ENCODE data around the gene MYL4. TPM values are rescaled to one million over a fixed set of nuclear protein-coding genes. Genes with fewer than 3 reads are reported as not detected.
"Not testable (repeated sequence)": the region's sequence is repeated elsewhere in the genome, so short reads cannot be mapped to it uniquely, and the experiment has no call there.

Gene MYL4
- total RNA-seq, 3 donors from 2014 or later (not counting 1 experiment from before 2014, with no cell fraction given): 0.33 TPM; not detected in 2

DNA sequence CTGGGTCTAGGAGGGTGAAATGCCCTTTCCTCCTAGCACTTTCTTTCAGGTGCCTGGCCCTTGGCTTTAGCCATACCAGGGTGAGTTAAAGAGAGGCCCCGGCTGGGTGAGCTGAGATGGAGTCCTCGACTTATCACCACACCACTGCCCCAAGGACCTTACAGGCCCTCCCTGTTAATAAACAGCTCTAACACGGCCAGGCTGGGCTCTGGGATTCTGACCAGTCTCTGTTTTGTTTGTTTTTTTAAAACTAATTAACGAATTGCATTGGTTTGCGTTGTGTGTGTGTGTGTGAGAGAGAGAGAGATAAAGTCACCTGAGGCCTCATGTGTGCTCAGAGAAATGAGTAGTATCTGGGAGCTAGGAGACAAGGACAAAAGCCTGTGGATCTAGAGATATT lies 14.3 kb downstream of the MYL4 start:
- WGBS (ENCODE audit: insufficient coverage): 100% methylated on average over 5 of the region's 5 CpGs
- Mint-ChIP-seq H3K4me3 (no peak overlapping the region), H3K27ac (peak overlapping the region; percentile 51 to 87), H3K9me3 (no peaks in the 10 kb centered on the region), H3K27me3 (ENCODE audit: low read depth in 2 of 2) (no peaks in the 10 kb centered on the region), H3K36me3 (no peaks in the 10 kb centered on the region), H3K4me1 (peaks cover 26 to 36% of the 10 kb centered on the region in 2 donors)
- no peaks in the 10 kb centered on the region for H3K27me3 ChIP-seq (ENCODE audit: control insufficient read depth, insufficient read depth, low read length)
- no peaks in the 10 kb centered on the region for H3K36me3 ChIP-seq (ENCODE audit: control insufficient read depth, insufficient read depth, low read length)
- H3K9me3 ChIP-seq (ENCODE audit: control insufficient read depth, insufficient read depth, low read length): no peaks in the 10 kb centered on the region
- no peak for ATAC-seq
- no peak overlapping the region for H3K27ac ChIP-seq (ENCODE audit: low read length)
- no peak for DNase-seq
- peaks cover 32% of the 10 kb centered on the region for H3K4me1 ChIP-seq (ENCODE audit: control insufficient read depth, insufficient read depth, low read length)
- intact Hi-C loops (cut with micrococcal nuclease): no loop called here
- H3K4me3 ChIP-seq (ENCODE audit: low read length): no peak overlapping the region
- TF ChIP-seq CTCF (IDR thresholded peaks at IDR 0.05): no peak

GRCh38 chr17:47224077-47224476 lies 14.9 kb downstream of the MYL4 start:
- H3K4me3 Mint-ChIP-seq; H3K27me3 Mint-ChIP-seq (ENCODE audit: low read depth in 2 of 2); H3K9me3 ChIP-seq (ENCODE audit: control insufficient read depth, insufficient read depth, low read length); intact Hi-C loops (cut with micrococcal nuclease); H3K27me3 ChIP-seq (ENCODE audit: control insufficient read depth, insufficient read depth, low read length); H3K27ac Mint-ChIP-seq; H3K9me3 Mint-ChIP-seq; H3K27ac ChIP-seq (ENCODE audit: low read length); H3K36me3 Mint-ChIP-seq; ATAC-seq; H3K4me3 ChIP-seq (ENCODE audit: low read length); H3K36me3 ChIP-seq (ENCODE audit: control insufficient read depth, insufficient read depth, low read length); DNase-seq: not testable (repeated sequence)
- peaks cover 20 to 30% of the 10 kb centered on the region in 2 donors for H3K4me1 Mint-ChIP-seq
- 100% methylated on average over 2 of the region's 2 CpGs for WGBS (ENCODE audit: insufficient coverage)
- peaks cover 26% of the 10 kb centered on the region for H3K4me1 ChIP-seq (ENCODE audit: control insufficient read depth, insufficient read depth, low read length)

DNA sequence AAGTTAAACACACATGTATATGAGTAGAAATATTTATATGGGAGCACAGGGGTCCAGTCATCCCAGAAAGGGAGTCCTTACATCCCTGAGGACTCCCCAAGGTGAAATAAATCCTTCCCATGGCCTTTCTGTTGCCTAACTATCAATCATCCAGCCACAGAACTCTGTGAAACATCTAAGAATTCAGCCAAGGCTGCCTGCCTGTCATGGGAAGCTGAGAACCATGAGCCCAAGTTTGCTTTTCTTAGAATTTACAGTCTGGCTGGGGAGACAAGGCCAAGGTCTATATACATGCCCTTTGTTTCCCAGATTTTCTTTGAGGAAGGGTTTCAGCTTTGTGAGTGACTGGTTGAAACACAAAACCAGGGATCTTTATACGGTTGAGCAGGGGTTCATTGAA lies 15.8 kb downstream of the MYL4 start:
- H3K4me3 ChIP-seq (ENCODE audit: low read length): no peak overlapping the region
- intact Hi-C loops (cut with micrococcal nuclease): no loop called here
- no peak for ATAC-seq
- no peaks in the 10 kb centered on the region for H3K27me3 ChIP-seq (ENCODE audit: control insufficient read depth, insufficient read depth, low read length)
- Mint-ChIP-seq H3K27me3 (ENCODE audit: low read depth in 2 of 2) (peaks cover 4 to 7% of the 10 kb centered on the region in 2 donors), H3K36me3 (no peaks in the 10 kb centered on the region), H3K9me3 (no peaks in the 10 kb centered on the region), H3K4me1 (peaks cover 20 to 29% of the 10 kb centered on the region in 2 donors), H3K27ac (peak overlapping the region in 1 of 2 donors; percentile 16), H3K4me3 (no peak overlapping the region)
- H3K9me3 ChIP-seq (ENCODE audit: control insufficient read depth, insufficient read depth, low read length): no peaks in the 10 kb centered on the region
- no peak for DNase-seq
- no peaks in the 10 kb centered on the region for H3K36me3 ChIP-seq (ENCODE audit: control insufficient read depth, insufficient read depth, low read length)
- H3K27ac ChIP-seq (ENCODE audit: low read length): no peak overlapping the region
- TF ChIP-seq CTCF (IDR thresholded peaks at IDR 0.05): no peak
- H3K4me1 ChIP-seq (ENCODE audit: control insufficient read depth, insufficient read depth, low read length): peaks cover 24% of the 10 kb centered on the region
- WGBS (ENCODE audit: insufficient coverage): 97% methylated on average over 1 of the region's 1 CpG

DNA sequence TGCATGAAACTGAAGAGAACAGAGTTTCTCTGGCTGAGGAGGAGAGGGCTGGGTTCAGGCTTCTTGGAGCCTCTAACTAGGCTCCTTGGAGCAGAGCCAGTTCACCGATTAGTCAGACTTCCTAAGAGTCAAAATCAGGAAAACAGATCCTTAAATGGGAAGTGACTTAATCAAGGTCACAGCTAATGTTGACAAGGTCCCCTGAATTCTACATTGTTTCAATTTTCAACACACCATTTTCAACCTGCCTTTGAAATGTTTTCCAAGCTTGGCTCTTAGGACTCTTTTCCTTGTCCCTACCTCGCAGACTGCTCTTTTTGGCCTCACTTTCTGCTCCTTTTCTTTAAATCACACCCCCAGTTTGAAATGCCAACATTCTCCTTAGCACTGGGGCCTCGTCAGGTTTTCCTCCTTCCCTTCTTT lies 16.3 kb downstream of the MYL4 start:
- no peaks in the 10 kb centered on the region for H3K27me3 ChIP-seq (ENCODE audit: control insufficient read depth, insufficient read depth, low read length)
- H3K4me3 ChIP-seq (ENCODE audit: low read length): no peak overlapping the region
- peaks cover 7 to 11% of the 10 kb centered on the region in 2 donors for H3K27me3 Mint-ChIP-seq (ENCODE audit: low read depth in 2 of 2)
- no peak overlapping the region for H3K4me3 Mint-ChIP-seq
- no peaks in the 10 kb centered on the region for H3K9me3 ChIP-seq (ENCODE audit: control insufficient read depth, insufficient read depth, low read length)
- no peaks in the 10 kb centered on the region for H3K36me3 ChIP-seq (ENCODE audit: control insufficient read depth, insufficient read depth, low read length)
- no peak for ATAC-seq
- intact Hi-C loops (cut with micrococcal nuclease): no loop called here
- peaks cover 21% of the 10 kb centered on the region for H3K4me1 ChIP-seq (ENCODE audit: control insufficient read depth, insufficient read depth, low read length)
- no peak overlapping the region for H3K27ac ChIP-seq (ENCODE audit: low read length)
- H3K27ac Mint-ChIP-seq: no peak overlapping the region
- H3K36me3 Mint-ChIP-seq: no peaks in the 10 kb centered on the region
- 73% methylated on average over 2 of the region's 3 CpGs for WGBS (ENCODE audit: insufficient coverage)
- TF ChIP-seq CTCF (IDR thresholded peaks at IDR 0.05): no peak
- peaks cover 20 to 29% of the 10 kb centered on the region in 2 donors for H3K4me1 Mint-ChIP-seq
- H3K9me3 Mint-ChIP-seq: no peaks in the 10 kb centered on the region
- DNase-seq: no peak

All from natural killer cell (primary cell).